KMS-11 (cell line): ENCODE results near the gene BEGAIN.

Experiments used
- H2AFZ ChIP-seq: fragments of 200-600 bp; sonication (generic); 2 replicates; pipeline ENCODE4 v1.6.1; 2016; ENCODE audit warnings: antibody characterized with exemption, mixed run types, low read depth
- H3K27ac ChIP-seq: fragments of 200-600 bp; sonication (generic); 2 replicates; pipeline ENCODE4 v1.6.1; 2016; ENCODE audit warnings: mild to moderate bottlenecking, mixed run types
- H3K27me3 ChIP-seq: fragments of 200-600 bp; sonication (generic); 2 replicates; pipeline ENCODE4 v1.6.1; 2017; ENCODE audit warnings: mild to moderate bottlenecking, low read depth, mixed run types, moderate library complexity; ENCODE audit not compliant: insufficient read depth
- H3K36me3 ChIP-seq: fragments of 200-600 bp; sonication (generic); 2 replicates; pipeline ENCODE4 v1.6.1; 2017; ENCODE audit warnings: mild to moderate bottlenecking, mixed run types; ENCODE audit not compliant: insufficient read depth
- H3K4me1 ChIP-seq: fragments of 200-600 bp; sonication (generic); 2 replicates; pipeline ENCODE4 v1.6.1; 2016; ENCODE audit warnings: mild to moderate bottlenecking, low read depth, mixed run types; ENCODE audit not compliant: poor library complexity, severe bottlenecking
- H3K4me2 ChIP-seq: fragments of 200-600 bp; sonication (generic); 2 replicates; pipeline ENCODE4 v1.7.0; 2016; ENCODE audit warnings: mild to moderate bottlenecking, mixed run types
- H3K4me3 ChIP-seq: fragments of 200-600 bp; sonication (generic); IDR thresholded peaks from 2 replicates; pipeline ENCODE4 v1.6.1; 2017; ENCODE audit warnings: low read depth, low read length, mixed read lengths; ENCODE audit not compliant: insufficient read depth
- H3K79me2 ChIP-seq: fragments of 200-600 bp; sonication (generic); 2 replicates; pipeline ENCODE4 v1.6.1; 2016; ENCODE audit warnings: low read depth, mixed run types; ENCODE audit not compliant: insufficient read depth
- H3K9ac ChIP-seq: fragments of 200-600 bp; sonication (generic); 2 replicates; pipeline ENCODE4 v1.6.1; 2016; ENCODE audit warnings: mild to moderate bottlenecking, mixed run types
- H4K20me1 ChIP-seq: fragments of 200-600 bp; sonication (generic); 2 replicates; pipeline ENCODE4 v1.6.1; 2016; ENCODE audit warnings: mild to moderate bottlenecking, mixed run types; ENCODE audit not compliant: insufficient read depth
- TF ChIP-seq, protein P1 (sequence below): fragments of 200-600 bp; sonication (generic); conservative IDR thresholded peaks from 2 replicates; pipeline ENCODE4 v1.6.1; 2017; ENCODE audit warnings: low read depth, mild to moderate bottlenecking, antibody characterized with exemption, low read length, moderate library complexity, mixed read lengths

The BEGAIN gene

DNA sequence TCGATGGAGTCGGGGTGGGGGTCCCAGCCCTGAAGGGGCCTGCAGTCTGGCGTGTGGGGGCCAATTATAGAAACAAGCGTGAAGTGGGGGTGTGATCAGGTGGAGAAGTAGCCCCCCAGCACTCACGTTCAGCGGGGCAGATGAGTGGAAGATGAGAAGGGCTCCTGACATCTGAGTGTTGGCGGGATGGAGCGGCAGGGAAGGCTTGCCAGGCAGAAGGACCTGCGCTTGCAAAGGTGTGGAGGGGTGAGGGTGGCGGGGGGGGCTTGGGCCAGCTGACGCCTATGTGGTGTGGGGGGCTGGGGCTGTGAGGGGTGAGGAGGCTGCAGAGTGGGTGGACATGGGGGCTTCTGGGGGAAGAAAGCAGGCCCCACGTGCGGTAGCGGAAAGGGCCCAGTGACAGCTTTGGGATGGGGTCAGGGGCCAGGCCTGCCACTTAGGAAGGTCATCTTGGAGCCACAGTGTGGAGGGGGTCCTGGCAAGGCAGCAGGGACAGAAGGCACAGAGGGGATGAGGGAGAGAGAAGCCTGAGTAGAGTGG, 22.2 kb upstream of the BEGAIN start:
- Histone ChIP-seq H3K9ac (no peak overlapping the region), H2AFZ (no peak overlapping the region), H3K4me1 (no peaks in the 10 kb centered on the region), H3K27me3 (peaks cover 32% of the 10 kb centered on the region; the same call in 1 of the 2 replicates), H4K20me1 (no peaks in the 10 kb centered on the region), H3K27ac (no peak overlapping the region), H3K36me3 (no peaks in the 10 kb centered on the region), H3K4me2 (no peak overlapping the region), H3K4me3 (no peak overlapping the region), H3K79me2 (no peaks in the 10 kb centered on the region)
- TF ChIP-seq, protein P1, sequence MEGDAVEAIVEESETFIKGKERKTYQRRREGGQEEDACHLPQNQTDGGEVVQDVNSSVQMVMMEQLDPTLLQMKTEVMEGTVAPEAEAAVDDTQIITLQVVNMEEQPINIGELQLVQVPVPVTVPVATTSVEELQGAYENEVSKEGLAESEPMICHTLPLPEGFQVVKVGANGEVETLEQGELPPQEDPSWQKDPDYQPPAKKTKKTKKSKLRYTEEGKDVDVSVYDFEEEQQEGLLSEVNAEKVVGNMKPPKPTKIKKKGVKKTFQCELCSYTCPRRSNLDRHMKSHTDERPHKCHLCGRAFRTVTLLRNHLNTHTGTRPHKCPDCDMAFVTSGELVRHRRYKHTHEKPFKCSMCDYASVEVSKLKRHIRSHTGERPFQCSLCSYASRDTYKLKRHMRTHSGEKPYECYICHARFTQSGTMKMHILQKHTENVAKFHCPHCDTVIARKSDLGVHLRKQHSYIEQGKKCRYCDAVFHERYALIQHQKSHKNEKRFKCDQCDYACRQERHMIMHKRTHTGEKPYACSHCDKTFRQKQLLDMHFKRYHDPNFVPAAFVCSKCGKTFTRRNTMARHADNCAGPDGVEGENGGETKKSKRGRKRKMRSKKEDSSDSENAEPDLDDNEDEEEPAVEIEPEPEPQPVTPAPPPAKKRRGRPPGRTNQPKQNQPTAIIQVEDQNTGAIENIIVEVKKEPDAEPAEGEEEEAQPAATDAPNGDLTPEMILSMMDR, result no peak

DNA sequence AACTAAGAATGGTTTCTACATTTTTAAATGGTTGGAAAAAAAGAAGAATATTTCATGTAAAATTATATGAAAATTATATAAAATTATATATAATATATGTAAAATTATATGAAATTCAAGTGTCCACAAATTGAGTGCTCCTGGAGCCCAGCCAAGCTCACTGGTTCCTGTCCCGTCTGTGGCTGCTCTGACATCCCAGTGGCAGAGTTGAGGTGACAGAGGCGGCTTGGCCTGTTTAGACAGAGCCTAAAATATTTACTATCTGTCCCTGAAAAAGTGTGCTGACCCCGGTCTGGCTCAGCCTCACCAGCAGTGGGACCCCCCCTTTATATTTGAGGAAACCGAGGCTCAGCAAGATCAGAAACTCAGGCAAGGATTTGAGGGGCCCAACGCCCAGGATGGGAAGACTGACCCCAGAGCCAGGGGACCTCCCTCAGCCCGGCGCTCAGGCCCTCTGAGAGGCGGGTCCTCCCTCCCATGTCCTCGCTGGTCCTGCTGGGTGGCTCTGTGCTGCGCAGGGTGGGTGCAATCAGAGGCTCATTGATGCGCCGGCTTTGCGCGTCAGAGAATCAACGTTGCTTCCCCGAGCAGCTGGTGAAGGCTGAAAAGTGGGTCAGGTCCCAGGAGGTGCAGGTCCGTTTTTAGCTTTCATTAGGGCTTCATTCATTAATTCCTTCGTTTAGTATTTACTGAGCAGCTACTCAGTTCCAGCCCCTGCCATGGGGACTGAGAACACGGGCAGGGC, 21.5 kb upstream of the BEGAIN start:
- no peak overlapping the region for H3K9ac ChIP-seq
- H3K27ac ChIP-seq, result no peak overlapping the region
- H3K36me3 ChIP-seq, result no peaks in the 10 kb centered on the region
- no peaks in the 10 kb centered on the region for H4K20me1 ChIP-seq
- no peaks in the 10 kb centered on the region for H3K4me1 ChIP-seq
- H3K4me2 ChIP-seq, result no peak overlapping the region
- TF ChIP-seq, protein P1, result no peak
- H3K4me3 ChIP-seq, result no peak overlapping the region
- H3K27me3 ChIP-seq, result peaks cover 28% of the 10 kb centered on the region; the same call in 1 of the 2 replicates
- no peaks in the 10 kb centered on the region for H3K79me2 ChIP-seq
- H2AFZ ChIP-seq, result no peak overlapping the region

DNA sequence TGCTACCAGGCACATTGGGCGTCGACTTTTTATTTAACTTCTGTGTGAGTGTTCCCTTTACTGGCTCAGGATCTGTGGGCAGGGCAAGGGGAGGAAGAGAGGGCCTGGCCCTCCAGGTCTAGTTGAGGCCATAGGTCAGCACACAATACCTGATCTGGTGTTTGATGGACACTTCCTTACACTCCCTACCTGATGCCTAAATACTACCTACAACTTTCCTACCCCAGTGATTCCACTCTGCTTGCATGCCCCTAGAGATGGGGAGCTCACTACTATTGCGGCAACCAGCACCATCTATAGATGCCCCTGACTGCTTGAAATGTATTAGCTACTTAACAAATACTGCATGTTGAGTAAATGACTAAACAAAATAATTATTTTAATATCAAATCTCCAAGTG, 20.8 kb upstream of the BEGAIN start:
- H3K4me1 ChIP-seq, result no peaks in the 10 kb centered on the region
- H3K4me2 ChIP-seq, result no peak overlapping the region
- TF ChIP-seq, protein P1, result no peak
- no peaks in the 10 kb centered on the region for H4K20me1 ChIP-seq
- no peaks in the 10 kb centered on the region for H3K36me3 ChIP-seq
- no peak overlapping the region for H3K4me3 ChIP-seq
- peaks cover 25% of the 10 kb centered on the region; the same call in 1 of the 2 replicates for H3K27me3 ChIP-seq
- no peak overlapping the region for H3K27ac ChIP-seq
- H2AFZ ChIP-seq, result no peak overlapping the region
- H3K9ac ChIP-seq, result no peak overlapping the region
- no peaks in the 10 kb centered on the region for H3K79me2 ChIP-seq

DNA sequence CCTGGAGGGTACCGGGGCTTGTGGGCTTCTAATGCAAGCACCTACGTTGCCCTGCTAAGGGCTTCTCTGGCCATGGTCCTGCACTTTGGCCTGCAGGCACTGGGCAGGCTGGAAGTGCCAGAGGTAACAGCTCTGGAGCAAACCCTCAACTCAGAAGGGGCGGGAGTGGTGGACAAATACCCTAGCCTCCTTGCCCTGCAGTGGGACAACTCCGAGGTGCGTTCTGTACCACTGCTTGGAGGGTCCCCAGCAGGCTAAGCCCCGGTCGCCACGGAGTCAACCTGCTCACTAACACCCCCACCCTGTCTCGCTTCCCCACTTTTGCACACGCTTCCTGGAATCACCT, 20.4 kb upstream of the BEGAIN start:
- Histone ChIP-seq H3K27me3 (peaks cover 25% of the 10 kb centered on the region; the same call in 1 of the 2 replicates), H3K4me2 (no peak overlapping the region), H4K20me1 (no peaks in the 10 kb centered on the region), H3K27ac (no peak overlapping the region), H2AFZ (no peak overlapping the region), H3K9ac (no peak overlapping the region), H3K79me2 (no peaks in the 10 kb centered on the region), H3K36me3 (no peaks in the 10 kb centered on the region), H3K4me3 (no peak overlapping the region), H3K4me1 (no peaks in the 10 kb centered on the region)
- TF ChIP-seq, protein P1, result no peak
